HepG2 (cell line): ENCODE measurements around the gene CUL9. TPM values are rescaled to one million over a fixed set of nuclear protein-coding genes. Genes with fewer than 3 reads are reported as not detected.

Experiments used
- ADNP ChIP-seq: sonication (generic); formaldehyde crosslinking; IDR thresholded peaks from 2 replicates; pipeline ENCODE4 v1.4.0; 2020; ENCODE audit warnings: missing genetic modification reagents
- CHCHD3 ChIP-seq: sonication (generic); formaldehyde crosslinking; IDR thresholded peaks from 2 replicates; pipeline ENCODE4 v1.8.0; 2022; ENCODE audit warnings: mild to moderate bottlenecking, missing genetic modification reagents, moderate library complexity
- HOXA3 ChIP-seq: sonication (generic); formaldehyde crosslinking; IDR thresholded peaks from 2 replicates; pipeline ENCODE4 v1.5.0; 2020; ENCODE audit warnings: missing genetic modification reagents
- KAT8 ChIP-seq: IDR thresholded peaks from 2 replicates; pipeline ENCODE4 v1.6.1; 2016; ENCODE audit warnings: missing genetic modification reagents, missing compliant biosample characterization
- MTF1 ChIP-seq: sonication (generic); formaldehyde crosslinking; IDR thresholded peaks from 2 replicates; pipeline ENCODE4 v1.5.0; 2020; ENCODE audit warnings: missing genetic modification reagents
- NFE2L1 ChIP-seq: sonication (generic); formaldehyde crosslinking; IDR thresholded peaks from 2 replicates; pipeline ENCODE4 v1.4.0; 2020; ENCODE audit warnings: missing genetic modification reagents, mild to moderate bottlenecking, borderline replicate concordance
- NR2F6 ChIP-seq, 2 experiments: IDR thresholded peaks; 2 replicates each; pipeline ENCODE4 v1.6.1; 2016; ENCODE audit warnings: antibody characterized with exemption in 1 of 2, mild to moderate bottlenecking in 1 of 2
- SETDB1 ChIP-seq: sonication (generic); formaldehyde crosslinking; IDR thresholded peaks from 2 replicates; pipeline ENCODE4 v1.5.1; 2020; ENCODE audit warnings: missing genetic modification reagents, mild to moderate bottlenecking, borderline replicate concordance
- TAF15 ChIP-seq: fragments of 200-400 bp; formaldehyde crosslinking; IDR thresholded peaks from one replicate; pipeline ENCODE4 v1.6.1; 2018; ENCODE audit warnings: mild to moderate bottlenecking, low read depth, low read length; ENCODE audit not compliant: poor library complexity, severe bottlenecking
- TERF1 ChIP-seq: sonication (generic); formaldehyde crosslinking; IDR thresholded peaks from 2 replicates; pipeline ENCODE4 v1.8.0; 2022; ENCODE audit warnings: mild to moderate bottlenecking, missing genetic modification reagents, moderate library complexity
- WIZ ChIP-seq: sonication (generic); formaldehyde crosslinking; IDR thresholded peaks from 2 replicates; pipeline ENCODE4 v1.5.1; 2020; ENCODE audit warnings: mild to moderate bottlenecking, missing genetic modification reagents
- ZKSCAN8 ChIP-seq: IDR thresholded peaks from 2 replicates; pipeline ENCODE4 v1.6.1; 2016; ENCODE audit warnings: borderline replicate concordance, missing genetic modification reagents, missing compliant biosample characterization
- ZNF337 ChIP-seq: sonication (generic); formaldehyde crosslinking; IDR thresholded peaks from 2 replicates; pipeline ENCODE4 v1.5.1; 2020; ENCODE audit warnings: missing genetic modification reagents, low read depth, mild to moderate bottlenecking, borderline replicate concordance
- ZNF691 ChIP-seq: sonication (generic); formaldehyde crosslinking; IDR thresholded peaks from 2 replicates; pipeline ENCODE4 v1.4.0; 2020; ENCODE audit warnings: missing genetic modification reagents, low read depth, mild to moderate bottlenecking, borderline replicate concordance
- polyA plus RNA-seq, 8 experiments: library from polyadenylated mRNA; depleted of rRNA in 3 of 8; stranded (reverse) in 7 of 8; unstranded in 1 of 8; fragments of >200 nt; fragmentation: Illumina TruSeq in 4 of 8; extraction: Trizol in 4 of 8; gene quantifications; 2 replicates each; pipeline versions ENCODE4 v1.2.1 to v1.2.3, GENCODE V29; 2011 to 2016; ENCODE audit warnings: low read depth in 4 of 8, missing spikeins in 1 of 8, mixed read lengths in 1 of 8; ENCODE audit not compliant: insufficient read depth in 1 of 8
- total RNA-seq, 5 experiments: library from RNA; depleted of rRNA; stranded (reverse); fragments of >200 nt; fragmentation: Illumina TruSeq; extraction: Trizol; gene quantifications; 2 replicates each; pipeline ENCODE4 v1.2.3, GENCODE V29; 2016; ENCODE audit warnings: low read depth in 1 of 5
- TF ChIP-seq, protein P1 (sequence below): sonication (generic); formaldehyde crosslinking; IDR thresholded peaks from 2 replicates; pipeline ENCODE4 v1.5.1; 2020; ENCODE audit warnings: missing genetic modification reagents, mild to moderate bottlenecking, borderline replicate concordance
- TF ChIP-seq, protein P2 (sequence below): sonication (generic); formaldehyde crosslinking; IDR thresholded peaks from 2 replicates; pipeline ENCODE4 v1.5.0; 2020; ENCODE audit warnings: mild to moderate bottlenecking, low read depth, missing genetic modification reagents, borderline replicate concordance
- TF ChIP-seq, protein P3 (sequence below): sonication (generic); formaldehyde crosslinking; IDR thresholded peaks from 2 replicates; pipeline ENCODE4 v1.5.0; 2020; ENCODE audit warnings: missing genetic modification reagents, mild to moderate bottlenecking, borderline replicate concordance
- TF ChIP-seq, protein P4 (sequence below): sonication (generic); formaldehyde crosslinking; IDR thresholded peaks from 2 replicates; pipeline ENCODE4 v1.4.0; 2020; ENCODE audit warnings: missing genetic modification reagents, mild to moderate bottlenecking, borderline replicate concordance

Gene CUL9
- total and polyA plus RNA-seq, 2 of the 13 experiments (the other 11 are each of a cell fraction or from before 2014, with no cell fraction given): 11.4 to 13.7 TPM

GRCh38 chr6:43263314-43264178, 81.5 kb downstream of the CUL9 start (continued):
- TF ChIP-seq, protein P1, sequence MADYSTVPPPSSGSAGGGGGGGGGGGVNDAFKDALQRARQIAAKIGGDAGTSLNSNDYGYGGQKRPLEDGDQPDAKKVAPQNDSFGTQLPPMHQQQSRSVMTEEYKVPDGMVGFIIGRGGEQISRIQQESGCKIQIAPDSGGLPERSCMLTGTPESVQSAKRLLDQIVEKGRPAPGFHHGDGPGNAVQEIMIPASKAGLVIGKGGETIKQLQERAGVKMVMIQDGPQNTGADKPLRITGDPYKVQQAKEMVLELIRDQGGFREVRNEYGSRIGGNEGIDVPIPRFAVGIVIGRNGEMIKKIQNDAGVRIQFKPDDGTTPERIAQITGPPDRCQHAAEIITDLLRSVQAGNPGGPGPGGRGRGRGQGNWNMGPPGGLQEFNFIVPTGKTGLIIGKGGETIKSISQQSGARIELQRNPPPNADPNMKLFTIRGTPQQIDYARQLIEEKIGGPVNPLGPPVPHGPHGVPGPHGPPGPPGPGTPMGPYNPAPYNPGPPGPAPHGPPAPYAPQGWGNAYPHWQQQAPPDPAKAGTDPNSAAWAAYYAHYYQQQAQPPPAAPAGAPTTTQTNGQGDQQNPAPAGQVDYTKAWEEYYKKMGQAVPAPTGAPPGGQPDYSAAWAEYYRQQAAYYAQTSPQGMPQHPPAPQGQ: no peak
- no peak for TF ChIP-seq ADNP (CRISPR knock-in tag)
- TF ChIP-seq, protein P2, sequence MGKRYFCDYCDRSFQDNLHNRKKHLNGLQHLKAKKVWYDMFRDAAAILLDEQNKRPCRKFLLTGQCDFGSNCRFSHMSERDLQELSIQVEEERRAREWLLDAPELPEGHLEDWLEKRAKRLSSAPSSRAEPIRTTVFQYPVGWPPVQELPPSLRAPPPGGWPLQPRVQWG (CRISPR knock-in tag): no peak
- no peak for TF ChIP-seq NFE2L1 (CRISPR knock-in tag)
- TF ChIP-seq SETDB1: no peak
- peak; percentile 93; the same call in 1 of the 2 replicates for TF ChIP-seq ZNF691 (CRISPR knock-in tag)
- 0 out of 2 replicates have a peak, but pooled peaks have one; percentile 46 for TF ChIP-seq ZNF337 (CRISPR knock-in tag)
- TF ChIP-seq HOXA3 (CRISPR knock-in tag): no peak; the same call in 1 of the 2 replicates
- TF ChIP-seq KAT8 (CRISPR knock-in tag): peak; percentile 63; the same call in 1 of the 2 replicates
- no peak for TF ChIP-seq TERF1 (CRISPR knock-in tag)
- peak; percentile 71; the same call in 1 of the 2 replicates for TF ChIP-seq CHCHD3 (CRISPR knock-in tag)
- TF ChIP-seq MTF1: no peak
- TF ChIP-seq NR2F6 (IDR thresholded peaks at IDR 0.05): no peak
- TF ChIP-seq NR2F6 (CRISPR knock-in tag; IDR thresholded peaks at IDR 0.05): peak; percentile 84; the same call in 1 of the 2 replicates
- TF ChIP-seq, protein P3, sequence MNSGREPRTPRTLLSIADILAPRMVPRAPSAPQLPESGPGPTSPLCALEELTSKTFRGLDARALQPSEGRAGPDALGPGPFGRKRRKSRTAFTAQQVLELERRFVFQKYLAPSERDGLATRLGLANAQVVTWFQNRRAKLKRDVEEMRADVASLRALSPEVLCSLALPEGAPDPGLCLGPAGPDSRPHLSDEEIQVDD (CRISPR knock-in tag): peak; percentile 63; the same call in 1 of the 2 replicates
- TF ChIP-seq, protein P4, sequence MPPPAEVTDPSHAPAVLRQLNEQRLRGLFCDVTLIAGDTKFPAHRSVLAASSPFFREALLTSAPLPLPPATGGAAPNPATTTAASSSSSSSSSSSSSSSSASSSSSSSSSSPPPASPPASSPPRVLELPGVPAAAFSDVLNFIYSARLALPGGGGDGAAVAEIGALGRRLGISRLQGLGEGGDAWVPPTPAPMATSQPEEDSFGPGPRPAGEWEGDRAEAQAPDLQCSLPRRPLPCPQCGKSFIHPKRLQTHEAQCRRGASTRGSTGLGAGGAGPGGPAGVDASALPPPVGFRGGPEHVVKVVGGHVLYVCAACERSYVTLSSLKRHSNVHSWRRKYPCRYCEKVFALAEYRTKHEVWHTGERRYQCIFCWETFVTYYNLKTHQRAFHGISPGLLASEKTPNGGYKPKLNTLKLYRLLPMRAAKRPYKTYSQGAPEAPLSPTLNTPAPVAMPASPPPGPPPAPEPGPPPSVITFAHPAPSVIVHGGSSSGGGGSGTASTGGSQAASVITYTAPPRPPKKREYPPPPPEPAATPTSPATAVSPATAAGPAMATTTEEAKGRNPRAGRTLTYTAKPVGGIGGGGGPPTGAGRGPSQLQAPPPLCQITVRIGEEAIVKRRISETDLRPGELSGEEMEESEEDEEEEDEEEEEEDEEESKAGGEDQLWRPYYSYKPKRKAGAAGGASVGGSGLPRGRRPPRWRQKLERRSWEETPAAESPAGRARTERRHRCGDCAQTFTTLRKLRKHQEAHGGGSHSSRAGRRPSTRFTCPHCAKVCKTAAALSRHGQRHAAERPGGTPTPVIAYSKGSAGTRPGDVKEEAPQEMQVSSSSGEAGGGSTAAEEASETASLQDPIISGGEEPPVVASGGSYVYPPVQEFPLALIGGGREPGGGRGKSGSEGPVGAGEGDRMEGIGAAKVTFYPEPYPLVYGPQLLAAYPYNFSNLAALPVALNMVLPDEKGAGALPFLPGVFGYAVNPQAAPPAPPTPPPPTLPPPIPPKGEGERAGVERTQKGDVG (CRISPR knock-in tag): peak; percentile 63; the same call in 1 of the 2 replicates
- no peak for TF ChIP-seq TAF15
- TF ChIP-seq WIZ (CRISPR knock-in tag): no peak
- TF ChIP-seq ZKSCAN8 (CRISPR knock-in tag): peak; percentile 76; the same call in 1 of the 2 replicates
